ENCODE measurements around the gene ARHGAP40. TPM values are rescaled to one million over a fixed set of nuclear protein-coding genes. Genes with fewer than 3 reads are reported as not detected.

The ARHGAP40 gene
- total and polyA plus RNA-seq, 9 of the 15 experiments (the other 6 are each of a cell fraction or from before 2014, with no cell fraction given): not detected

- TF ChIP-seq BCLAF1 (IDR thresholded peaks at IDR 0.05; ENCODE audit: borderline replicate concordance in 1 of 2, control insufficient read depth in 1 of 2, low read depth in 2 of 2, low read length in 1 of 2): no peak
- no peak for TF ChIP-seq POLR2A (conservative IDR thresholded peaks at IDR 0.05)
- TF ChIP-seq JUN (IDR thresholded peaks at IDR 0.05; ENCODE audit: borderline replicate concordance, low read depth, low read length): peak; percentile 64; the same call in 1 of the 2 replicates
- no peak for TF ChIP-seq JUN (CRISPR knock-in tag; IDR thresholded peaks at IDR 0.05; ENCODE audit: borderline replicate concordance)
- TF ChIP-seq SIN3B (IDR thresholded peaks at IDR 0.05; ENCODE audit: low read depth): no peak
- TF ChIP-seq TEAD2 (tag; IDR thresholded peaks at IDR 0.05): no peak
- no peak for TF ChIP-seq BCL6 (CRISPR knock-in tag; IDR thresholded peaks at IDR 0.05)
- no peak for TF ChIP-seq E2F5 (CRISPR knock-in tag; IDR thresholded peaks at IDR 0.05)
- TF ChIP-seq RFX1 (IDR thresholded peaks at IDR 0.05): no peak
- no peak for TF ChIP-seq EP300 (IDR thresholded peaks at IDR 0.05; ENCODE audit: low read length)
- TF ChIP-seq FOS (IDR thresholded peaks at IDR 0.05; ENCODE audit: extremely low read depth, insufficient read length): no peak
- TF ChIP-seq ZNF239 (CRISPR knock-in tag; IDR thresholded peaks at IDR 0.05): no peak
- no peak for TF ChIP-seq HDAC8 (tag; IDR thresholded peaks at IDR 0.05)
- TF ChIP-seq WHSC1 (IDR thresholded peaks at IDR 0.05; ENCODE audit: low read length): no peak
- TF ChIP-seq ZFP36 (IDR thresholded peaks at IDR 0.05; ENCODE audit: low read depth, low read length, partially characterized antibody): peak; percentile 86
- TF ChIP-seq ZNF766 (CRISPR knock-in tag; conservative IDR thresholded peaks at IDR 0.05): peak; percentile 55; the same call in 1 of the 2 replicates
- TF ChIP-seq NFE2L1 (tag; IDR thresholded peaks at IDR 0.05; ENCODE audit: borderline replicate concordance, low read depth): no peak
- TF ChIP-seq HNRNPH1 (optimal IDR thresholded peaks at IDR 0.05; ENCODE audit: low read depth, low read length): no peak
- TF ChIP-seq ZBTB1 (CRISPR knock-in tag; IDR thresholded peaks at IDR 0.05; ENCODE audit: borderline replicate concordance, low read depth): no peak
- TF ChIP-seq AFF1 (IDR thresholded peaks at IDR 0.05; ENCODE audit: low read depth in 1 of 2, partially characterized antibody in 2 of 2): no peak
- TF ChIP-seq JUND (IDR thresholded peaks at IDR 0.05; ENCODE audit: borderline replicate concordance, low read depth, low read length): peak; percentile 63
- no peak for TF ChIP-seq JUND (tag; IDR thresholded peaks at IDR 0.05; ENCODE audit: borderline replicate concordance, low read depth, low read length)
Measured at GRCh38 chr20:38673725-38674091, 72.1 kb downstream of the ARHGAP40 start (continued).

Data from K562 (cell line).